ENCODE measurements around the gene SDR42E1. TPM values are rescaled to one million over a fixed set of nuclear protein-coding genes. Genes with fewer than 3 reads are reported as not detected.

The SDR42E1 gene
- polyA plus RNA-seq, 5 donors, result 6.3 to 8.7 (median 8.1) TPM

- DNase-seq, result peak; percentile 24 to 25
Measured at GRCh38 chr16:81940781-81941560, 70.3 kb downstream of the SDR42E1 start.

GRCh38 chr16:81939164-81940056 is 71.9 kb downstream of the SDR42E1 start:
- DNase-seq, result no peak

Other genes starting within 250 kb of the SDR42E1 start
- gene PLCG2, start 232.2 kb downstream of the SDR42E1 start, polyA plus RNA-seq (ENCODE audit: insufficient read depth in 1 of 5, insufficient read length in 5 of 5, low replicate concordance in 1 of 5), result 10 to 100 TPM in 1 of 5 donors, 1 to 10 TPM in 4; 6.5 to 10.8 (median 8.3) TPM
- gene HSD17B2, start 23.8 kb upstream of the SDR42E1 start, polyA plus RNA-seq (ENCODE audit: insufficient read depth in 1 of 5, insufficient read length in 5 of 5, low replicate concordance in 1 of 5), result 1 to 10 TPM in 1 of 5 donors, under 1 TPM in 4; 0.15 to 1.1 (median 0.42) TPM
- 10 to 100 TPM; 35.4 to 43.1 (median 37.4) TPM for gene MPHOSPH6, start 158.8 kb upstream of the SDR42E1 start, polyA plus RNA-seq (ENCODE audit: insufficient read depth in 1 of 5, insufficient read length in 5 of 5, low replicate concordance in 1 of 5)

Data from right lung (tissue), 5 donors.